Activated T-cell treated with anti-CD3 and anti-CD28 coated beads, Interleukin-2, amount 50 U/mL, for 48 hours (primary cell): ENCODE results near the gene FBXO30.

Experiments
- DNase-seq, 2 experiments: peaks; one replicate each; pipeline ENCODE4 v3.0.0-alpha.2; 2020

The FBXO30 gene

GRCh38 chr6:145814501-145815308 lies at the start of gene FBXO30:
Gene FBXO30, minus strand, starts transcription at chr6:145814795. Its CDS starts 8,390 bp downstream, at chr6:145806405.
- DNase-seq, result peak; percentile 90 to 91

- DNase-seq, result no peak
Measured at GRCh38 chr6:145863988-145864616, 49.5 kb upstream of the FBXO30 start.

- DNase-seq, result no peak
Measured at GRCh38 chr6:145863366-145863765, 48.8 kb upstream of the FBXO30 start.

- no peak for DNase-seq
Measured at GRCh38 chr6:145860562-145860961, 46.0 kb upstream of the FBXO30 start.

- no peak for DNase-seq
Measured at GRCh38 chr6:145850671-145851070, 36.1 kb upstream of the FBXO30 start.

- no peak for DNase-seq
Measured at GRCh38 chr6:145848541-145848940, 33.9 kb upstream of the FBXO30 start.

- no peak for DNase-seq
Measured at GRCh38 chr6:145845557-145845956, 31.0 kb upstream of the FBXO30 start.

- DNase-seq, result no peak
Measured at GRCh38 chr6:145844933-145845540, 30.4 kb upstream of the FBXO30 start.

GRCh38 chr6:145842693-145843546 lies 28.3 kb upstream of the FBXO30 start:
- DNase-seq, result no peak

- no peak for DNase-seq
Measured at GRCh38 chr6:145841668-145842067, 27.1 kb upstream of the FBXO30 start.

GRCh38 chr6:145839653-145840052 lies 25.1 kb upstream of the FBXO30 start:
- no peak for DNase-seq

- no peak for DNase-seq
Measured at GRCh38 chr6:145838305-145838704, 23.7 kb upstream of the FBXO30 start.

GRCh38 chr6:145836772-145837171 lies 22.2 kb upstream of the FBXO30 start:
- DNase-seq, result no peak

GRCh38 chr6:145836170-145836569 lies 21.6 kb upstream of the FBXO30 start:
- peak in 1 of 2 experiments; percentile 25 for DNase-seq

- DNase-seq, result no peak
Measured at GRCh38 chr6:145830612-145831011, 16.0 kb upstream of the FBXO30 start.

GRCh38 chr6:145829950-145830349 lies 15.4 kb upstream of the FBXO30 start:
- DNase-seq, result no peak

GRCh38 chr6:145829102-145829501 lies 14.5 kb upstream of the FBXO30 start:
- no peak for DNase-seq

GRCh38 chr6:145824344-145824743 lies 9.7 kb upstream of the FBXO30 start:
- no peak for DNase-seq

- no peak for DNase-seq
Measured at GRCh38 chr6:145823328-145823944, 8.8 kb upstream of the FBXO30 start.

- no peak for DNase-seq
Measured at GRCh38 chr6:145822456-145822855, 7.9 kb upstream of the FBXO30 start.

- no peak for DNase-seq
Measured at GRCh38 chr6:145819994-145820393, 5.4 kb upstream of the FBXO30 start.

- no peak for DNase-seq
Measured at GRCh38 chr6:145818796-145819195, 4.2 kb upstream of the FBXO30 start.

GRCh38 chr6:145816392-145816791 lies 1.8 kb upstream of the FBXO30 start:
- no peak for DNase-seq
